ENCODE results near the gene FAM24A. TPM values are rescaled to one million over a fixed set of nuclear protein-coding genes. Genes with fewer than 3 reads are reported as not detected.
"Not testable (repeated sequence)": the region's sequence is repeated elsewhere in the genome, so short reads cannot be mapped to it uniquely, and the experiment has no call there.

FAM24A gene
- total RNA-seq: not detected

DNA sequence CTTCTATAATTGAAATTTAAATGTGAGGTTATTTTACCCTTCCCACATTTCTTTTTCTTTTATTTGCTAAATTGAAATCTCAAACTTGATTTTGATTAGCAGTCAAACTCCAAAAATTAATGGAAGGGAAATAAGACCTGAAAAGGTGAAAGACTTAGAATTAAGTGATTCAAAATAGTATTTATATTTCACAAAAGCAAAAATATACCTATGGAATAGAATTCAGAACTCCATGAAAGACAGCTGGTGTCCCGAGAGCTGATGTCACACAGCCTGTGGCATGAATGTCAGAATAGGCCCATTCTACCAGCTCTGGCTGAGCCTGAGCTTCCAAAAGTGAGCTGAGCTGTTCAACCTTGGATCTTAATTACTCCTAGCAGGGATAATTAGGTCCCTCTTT, at the start of gene FAM24A:
Gene FAM24A, plus strand, starts transcription at position 301 of the 400 bp plus-strand sequence. CDS start 1,025 bp downstream, outside the sequence.
- no peak within 1 kb of the TSS for H3K4me3 ChIP-seq (ENCODE audit: low read depth, poor library complexity, severe bottlenecking)
- no peak for TF ChIP-seq POLR2A (IDR thresholded peaks at IDR 0.05)
- TF ChIP-seq, protein P1, sequence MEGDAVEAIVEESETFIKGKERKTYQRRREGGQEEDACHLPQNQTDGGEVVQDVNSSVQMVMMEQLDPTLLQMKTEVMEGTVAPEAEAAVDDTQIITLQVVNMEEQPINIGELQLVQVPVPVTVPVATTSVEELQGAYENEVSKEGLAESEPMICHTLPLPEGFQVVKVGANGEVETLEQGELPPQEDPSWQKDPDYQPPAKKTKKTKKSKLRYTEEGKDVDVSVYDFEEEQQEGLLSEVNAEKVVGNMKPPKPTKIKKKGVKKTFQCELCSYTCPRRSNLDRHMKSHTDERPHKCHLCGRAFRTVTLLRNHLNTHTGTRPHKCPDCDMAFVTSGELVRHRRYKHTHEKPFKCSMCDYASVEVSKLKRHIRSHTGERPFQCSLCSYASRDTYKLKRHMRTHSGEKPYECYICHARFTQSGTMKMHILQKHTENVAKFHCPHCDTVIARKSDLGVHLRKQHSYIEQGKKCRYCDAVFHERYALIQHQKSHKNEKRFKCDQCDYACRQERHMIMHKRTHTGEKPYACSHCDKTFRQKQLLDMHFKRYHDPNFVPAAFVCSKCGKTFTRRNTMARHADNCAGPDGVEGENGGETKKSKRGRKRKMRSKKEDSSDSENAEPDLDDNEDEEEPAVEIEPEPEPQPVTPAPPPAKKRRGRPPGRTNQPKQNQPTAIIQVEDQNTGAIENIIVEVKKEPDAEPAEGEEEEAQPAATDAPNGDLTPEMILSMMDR (IDR thresholded peaks at IDR 0.05): no peak
- intact Hi-C loops (cut with DNase I; ENCODE audit: low total_unique reads): no loop called here
- 85 to 92% methylated on average over 1 of the region's 1 CpG for WGBS, 2 donors
- DNase-seq (ENCODE audit: low spot score in 2 of 2): no peak

GRCh38 chr10:122861711-122862161, 48.7 kb upstream of the FAM24A start:
- intact Hi-C loops (cut with DNase I; ENCODE audit: low total_unique reads): no loop called here
- H3K4me3 ChIP-seq (ENCODE audit: low read depth, poor library complexity, severe bottlenecking): no peak overlapping the region
- no peak for DNase-seq (ENCODE audit: low spot score in 2 of 2)
- WGBS, 2 donors: 57 to 82% methylated on average over 1 of the region's 1 CpG
- TF ChIP-seq, protein P1 (IDR thresholded peaks at IDR 0.05): no peak
- no peak for TF ChIP-seq POLR2A (IDR thresholded peaks at IDR 0.05)

DNA sequence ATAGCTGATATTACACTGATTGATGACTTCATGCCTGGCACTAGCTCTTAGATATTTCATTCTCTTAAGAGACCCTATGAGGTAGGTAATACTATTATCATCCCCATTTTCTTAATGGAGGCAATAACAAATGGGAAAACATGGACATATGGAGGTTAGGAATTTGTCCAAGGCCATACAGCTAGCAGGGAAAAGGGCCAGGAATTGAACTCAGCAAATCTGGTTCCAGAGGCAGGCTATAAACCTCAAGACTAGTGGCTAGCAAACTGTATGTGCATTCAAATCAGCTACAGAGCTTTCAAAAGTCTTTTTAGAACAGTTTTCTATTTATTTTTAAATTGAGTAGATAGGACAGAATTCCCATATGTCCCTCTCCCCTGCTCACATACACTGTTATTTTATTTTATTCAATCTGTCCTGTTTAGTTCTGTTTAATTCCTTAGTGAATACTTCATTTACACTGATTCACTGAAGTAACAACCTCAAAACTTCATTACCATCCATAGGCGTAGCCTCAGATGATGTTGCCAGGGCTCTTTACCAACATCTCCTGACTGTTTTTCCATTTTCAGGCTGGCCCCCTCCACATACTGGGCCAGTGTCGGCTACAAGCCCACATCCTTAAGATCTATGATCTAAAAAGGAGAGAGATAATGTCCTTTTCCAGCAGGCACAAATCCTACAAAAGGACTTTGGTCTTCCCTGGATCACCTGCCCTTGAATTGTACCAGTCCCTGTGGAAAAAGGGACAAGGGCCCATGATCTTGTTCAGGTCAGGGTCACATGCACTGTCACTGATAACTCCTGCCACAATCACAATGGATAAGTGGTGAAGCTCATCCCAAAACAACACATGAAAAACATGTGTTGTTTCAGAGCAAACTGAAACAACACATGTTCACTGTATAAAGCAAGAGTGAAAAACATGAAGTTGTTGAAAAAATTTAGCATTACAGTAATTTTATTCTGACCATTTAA, 46.9 kb upstream of the FAM24A start:
- no peak overlapping the region for H3K4me3 ChIP-seq (ENCODE audit: low read depth, poor library complexity, severe bottlenecking)
- 78 to 89% methylated on average over 2 of the region's 2 CpGs for WGBS, 2 donors
- intact Hi-C loops (cut with DNase I; ENCODE audit: low total_unique reads): no loop called here
- no peak for DNase-seq (ENCODE audit: low spot score in 2 of 2)
- TF ChIP-seq, protein P1 (IDR thresholded peaks at IDR 0.05): no peak
- TF ChIP-seq POLR2A (IDR thresholded peaks at IDR 0.05): no peak

DNA sequence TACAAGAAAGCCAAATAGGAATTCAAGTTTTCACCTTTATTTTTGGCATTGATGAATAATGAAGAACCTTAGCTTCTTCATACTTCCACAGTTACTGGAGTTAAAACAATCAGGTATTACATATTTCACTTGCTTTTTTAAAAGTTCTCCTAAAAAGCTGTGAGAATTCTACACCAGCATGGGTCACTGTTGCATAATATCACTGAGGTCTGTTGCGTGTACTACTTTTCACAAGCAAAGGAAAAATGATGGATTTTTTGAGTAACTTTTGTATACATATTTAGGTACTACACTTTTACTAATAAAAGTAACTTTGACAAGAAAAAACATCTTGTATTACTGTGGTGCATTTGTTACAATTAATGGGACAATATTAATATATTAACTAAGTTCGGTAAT, 46.2 kb upstream of the FAM24A start:
- 94 to 97% methylated on average over 2 of the region's 2 CpGs for WGBS, 2 donors
- TF ChIP-seq POLR2A (IDR thresholded peaks at IDR 0.05): no peak
- TF ChIP-seq, protein P1 (IDR thresholded peaks at IDR 0.05): no peak
- no peak for DNase-seq (ENCODE audit: low spot score in 2 of 2)
- intact Hi-C loops (cut with DNase I; ENCODE audit: low total_unique reads): no loop called here
- no peak overlapping the region for H3K4me3 ChIP-seq (ENCODE audit: low read depth, poor library complexity, severe bottlenecking)

- no peak for TF ChIP-seq POLR2A (IDR thresholded peaks at IDR 0.05)
- TF ChIP-seq, protein P1 (IDR thresholded peaks at IDR 0.05): no peak
- H3K4me3 ChIP-seq (ENCODE audit: low read depth, poor library complexity, severe bottlenecking): no peak overlapping the region
- no peak for DNase-seq (ENCODE audit: low spot score in 2 of 2)
- 95% methylated on average over 1 of the region's 1 CpG for WGBS, 2 donors
- intact Hi-C loops (cut with DNase I; ENCODE audit: low total_unique reads): no loop called here
Observed at GRCh38 chr10:122864901-122865300, 45.5 kb upstream of the FAM24A start.

- WGBS, 2 donors: 91 to 92% methylated on average over 3 of the region's 3 CpGs
- H3K4me3 ChIP-seq (ENCODE audit: low read depth, poor library complexity, severe bottlenecking); intact Hi-C loops (cut with DNase I; ENCODE audit: low total_unique reads); DNase-seq (ENCODE audit: low spot score in 2 of 2): not testable (repeated sequence)
Observed at GRCh38 chr10:122866757-122867482, 43.5 kb upstream of the FAM24A start.

DNA sequence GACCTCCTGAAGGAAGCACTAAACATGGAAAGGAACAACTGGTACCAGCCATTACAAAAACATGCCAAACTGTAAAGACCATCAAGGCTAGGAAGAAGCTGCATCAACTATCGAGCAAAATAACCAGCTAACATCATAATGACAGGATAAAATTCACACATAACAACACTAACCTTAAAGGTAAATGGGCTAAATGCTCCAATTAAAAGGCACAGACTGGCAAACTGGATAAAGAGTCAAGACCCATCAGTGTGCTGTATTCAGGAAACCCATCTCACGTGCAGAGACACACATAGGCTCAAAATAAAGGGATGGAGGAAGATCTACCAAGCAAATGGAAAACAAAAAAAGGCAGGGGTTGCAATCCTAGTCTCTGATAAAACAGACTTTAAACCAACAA, 41.6 kb upstream of the FAM24A start:
- intact Hi-C loops (cut with DNase I; ENCODE audit: low total_unique reads); H3K4me3 ChIP-seq (ENCODE audit: low read depth, poor library complexity, severe bottlenecking); DNase-seq (ENCODE audit: low spot score in 2 of 2): not testable (repeated sequence)
- 81 to 88% methylated on average over 1 to 2 of the region's 2 CpGs for WGBS, 2 donors

- DNase-seq (ENCODE audit: low spot score in 2 of 2); intact Hi-C loops (cut with DNase I; ENCODE audit: low total_unique reads); H3K4me3 ChIP-seq (ENCODE audit: low read depth, poor library complexity, severe bottlenecking): not testable (repeated sequence)
- 95 to 100% methylated on average over 2 of the region's 2 CpGs for WGBS, 2 donors
Observed at GRCh38 chr10:122871947-122872346, 38.5 kb upstream of the FAM24A start.

Data from lower leg skin (tissue), 4 donors.